Natural killer cell (primary cell): Measurements from ENCODE around the gene FANCB. TPM values are rescaled to one million over a fixed set of nuclear protein-coding genes. Genes with fewer than 3 reads are reported as not detected.

ENCODE experiments used
- ATAC-seq, 3 donors: fragments of 150-1000 bp in 2 of 3; fragments of 200-7000 bp in 1 of 3; cut with Tn5 transposase; 1 replicate in 1 of 3; 2 replicates in 2 of 3; pipeline ENCODE4 v1.10.0; 2021; ENCODE audit warnings: mild to moderate bottlenecking in 2 of 3, moderate library complexity in 2 of 3
- DNase-seq, 2 donors: peaks; one replicate each; pipeline versions ENCODE4 v3.0.0 to v3.0.0-alpha.2; 2013 to 2021; ENCODE audit warnings: mixed read lengths in 1 of 2
- H3K27ac ChIP-seq: one replicate; pipeline ENCODE4 v1.5.1; 2013; ENCODE audit warnings: mild to moderate bottlenecking, low read length
- H3K27me3 ChIP-seq: one replicate; pipeline ENCODE4 v1.6.1; 2013; ENCODE audit warnings: low read length; ENCODE audit not compliant: control insufficient read depth, insufficient read depth
- H3K36me3 ChIP-seq: one replicate; pipeline ENCODE4 v1.6.1; 2013; ENCODE audit warnings: low read length; ENCODE audit not compliant: control insufficient read depth, insufficient read depth
- H3K4me1 ChIP-seq: one replicate; pipeline ENCODE4 v1.6.1; 2013; ENCODE audit warnings: low read length; ENCODE audit not compliant: control insufficient read depth, insufficient read depth
- H3K4me3 ChIP-seq: one replicate; pipeline ENCODE4 v1.5.1; 2013; ENCODE audit warnings: low read length
- H3K9me3 ChIP-seq: one replicate; pipeline ENCODE4 v1.6.1; 2013; ENCODE audit warnings: low read length; ENCODE audit not compliant: control insufficient read depth, insufficient read depth
- H3K27ac Mint-ChIP-seq, 2 donors: one replicate each; pipeline ENCODE4 v1.8.0; 2022; ENCODE audit warnings: mild to moderate bottlenecking in 2 of 2, mixed read lengths in 2 of 2, moderate library complexity in 1 of 2
- H3K27me3 Mint-ChIP-seq, 2 donors: one replicate each; pipeline ENCODE4 v1.8.0; 2022; ENCODE audit warnings: low read depth in 2 of 2, mixed read lengths in 2 of 2
- H3K36me3 Mint-ChIP-seq: one replicate; pipeline ENCODE4 v1.8.0; 2022; ENCODE audit warnings: mixed read lengths
- H3K4me1 Mint-ChIP-seq, 2 donors: one replicate each; pipeline ENCODE4 v1.8.0; 2022; ENCODE audit warnings: mixed read lengths in 2 of 2
- H3K4me3 Mint-ChIP-seq: one replicate; pipeline ENCODE4 v1.8.0; 2022; ENCODE audit warnings: mild to moderate bottlenecking, moderate library complexity, mixed read lengths
- H3K9me3 Mint-ChIP-seq, 2 donors: one replicate each; pipeline ENCODE4 v1.8.0; 2022; ENCODE audit warnings: mixed read lengths in 2 of 2
- CTCF ChIP-seq: fragments of 200-600 bp; IDR thresholded peaks from one replicate; pipeline ENCODE4 v1.8.0; 2022; ENCODE audit warnings: antibody characterized with exemption
- WGBS: methylation state at CpG from one replicate; pipeline ENCODE4 v1.1.7; 2013; ENCODE audit warnings: missing lambda C conversion rate; ENCODE audit not compliant: insufficient coverage; 5-methylcytosine and 5-hydroxymethylcytosine counted together
- intact Hi-C: fragments of 100-400 bp; cut with micrococcal nuclease; formaldehyde crosslinking; loops from one replicate; pipeline ENCODE4 v1.14.2; 2022
- total RNA-seq, 4 donors: library from RNA; stranded (reverse); fragments of 120-200 nt in 1 of 4; gene quantifications; one replicate each; pipeline versions ENCODE4 v1.2.3 to v1.2.4, GENCODE V29; 2013 to 2022

FANCB gene
- total RNA-seq, 3 donors from 2014 or later (not counting 1 experiment from before 2014, with no cell fraction given), result 6.0 to 9.3 (median 7.8) TPM

GRCh38 chrX:14875624-14876023, 2.8 kb upstream of the FANCB start:
- intact Hi-C loops, result loop anchor here (10.0 kb wide), 2 partner anchors 799 to 979 kb away; partner anchors contain the start of gene AP1S2
- Mint-ChIP-seq H3K36me3 (no peaks in the 10 kb centered on the region), H3K27ac (peak overlapping the region; percentile 65 to 90), H3K9me3 (no peaks in the 10 kb centered on the region), H3K4me1 (peaks cover 4 to 8% of the 10 kb centered on the region in 2 donors), H3K27me3 (no peaks in the 10 kb centered on the region), H3K4me3 (no peak overlapping the region)
- no peaks in the 10 kb centered on the region for H3K27me3 ChIP-seq
- H3K9me3 ChIP-seq, result no peaks in the 10 kb centered on the region
- 84% methylated on average over 4 of the region's 7 CpGs for WGBS
- DNase-seq, result no peak
- peaks cover 6% of the 10 kb centered on the region for H3K4me1 ChIP-seq
- no peak overlapping the region for H3K4me3 ChIP-seq
- TF ChIP-seq CTCF, result no peak
- no peaks in the 10 kb centered on the region for H3K36me3 ChIP-seq
- H3K27ac ChIP-seq, result no peak overlapping the region
- no peak for ATAC-seq

GRCh38 chrX:14873676-14874049, 794 bp upstream of the FANCB start:
- no peaks in the 10 kb centered on the region for H3K9me3 Mint-ChIP-seq
- ATAC-seq (no peak), DNase-seq (no peak)
- no peaks in the 10 kb centered on the region for H3K36me3 Mint-ChIP-seq
- Histone ChIP-seq H3K9me3 (no peaks in the 10 kb centered on the region), H3K27me3 (no peaks in the 10 kb centered on the region), H3K27ac (peak overlapping the region; percentile 82), H3K4me3 (peak overlapping the region; percentile 71), H3K4me1 (peaks cover 6% of the 10 kb centered on the region), H3K36me3 (no peaks in the 10 kb centered on the region)
- TF ChIP-seq CTCF, result no peak
- WGBS, result 2% methylated on average over 8 of the region's 8 CpGs
- H3K27me3 Mint-ChIP-seq, result no peaks in the 10 kb centered on the region
- H3K4me3 Mint-ChIP-seq, result peak overlapping the region; percentile 92
- H3K4me1 Mint-ChIP-seq, result peaks cover 4 to 8% of the 10 kb centered on the region in 2 donors
- intact Hi-C loops, result loop anchor here (10.0 kb wide), 2 partner anchors 801 to 981 kb away; partner anchors contain the start of gene AP1S2
- H3K27ac Mint-ChIP-seq, result peak overlapping the region; percentile 90 to 91

- no peaks in the 10 kb centered on the region for H3K27me3 Mint-ChIP-seq
- no peaks in the 10 kb centered on the region for H3K36me3 ChIP-seq
- peaks cover 4 to 8% of the 10 kb centered on the region in 2 donors for H3K4me1 Mint-ChIP-seq
- intact Hi-C loops, result loop anchor here (10.0 kb wide), 2 partner anchors 802 to 982 kb away; partner anchors contain the start of gene AP1S2
- ATAC-seq, result no peak
- peak in 1 of 2 donors; percentile 3 for DNase-seq
- peaks cover 6% of the 10 kb centered on the region for H3K4me1 ChIP-seq
- no peak for TF ChIP-seq CTCF
- WGBS, result no CpG with 5 or more reads among the region's 7 CpGs
- H3K27ac Mint-ChIP-seq, result peak overlapping the region; percentile 90 to 91
- H3K9me3 Mint-ChIP-seq, result no peaks in the 10 kb centered on the region
- H3K27ac ChIP-seq, result peak overlapping the region; percentile 82
- no peaks in the 10 kb centered on the region for H3K27me3 ChIP-seq
- H3K4me3 ChIP-seq, result peak overlapping the region; percentile 76
- H3K9me3 ChIP-seq, result no peaks in the 10 kb centered on the region
- peak overlapping the region; percentile 92 for H3K4me3 Mint-ChIP-seq
- peaks cover 2% of the 10 kb centered on the region for H3K36me3 Mint-ChIP-seq
Observed at GRCh38 chrX:14872355-14872754, 514 bp downstream of the FANCB start.

- H3K4me3 Mint-ChIP-seq, result peak overlapping the region; percentile 60
- H3K9me3 Mint-ChIP-seq, result no peaks in the 10 kb centered on the region
- intact Hi-C loops, result loop anchor here (10.0 kb wide), 2 partner anchors 803 to 983 kb away; partner anchors contain the start of gene AP1S2
- no peak overlapping the region for H3K27ac ChIP-seq
- H3K9me3 ChIP-seq, result no peaks in the 10 kb centered on the region
- peaks cover 4 to 8% of the 10 kb centered on the region in 2 donors for H3K4me1 Mint-ChIP-seq
- no peak overlapping the region for H3K27ac Mint-ChIP-seq
- H3K4me3 ChIP-seq, result no peak overlapping the region
- TF ChIP-seq CTCF, result no peak
- H3K27me3 Mint-ChIP-seq, result no peaks in the 10 kb centered on the region
- DNase-seq (no peak), ATAC-seq (no peak)
- H3K4me1 ChIP-seq, result peaks cover 6% of the 10 kb centered on the region
- no CpG with 5 or more reads among the region's 1 CpG for WGBS
- H3K36me3 ChIP-seq, result no peaks in the 10 kb centered on the region
- peaks cover 8% of the 10 kb centered on the region for H3K36me3 Mint-ChIP-seq
- no peaks in the 10 kb centered on the region for H3K27me3 ChIP-seq
Observed at GRCh38 chrX:14871767-14872166, 1.1 kb downstream of the FANCB start.
